B cell (primary cell): Measurements from ENCODE around the gene GRAP.

ENCODE experiments used
- EZH2 ChIP-seq: IDR thresholded peaks from 2 replicates; pipeline ENCODE4 v1.6.1; 2012; ENCODE audit warnings: borderline replicate concordance, low read depth, mild to moderate bottlenecking, moderate library complexity, low read length; ENCODE audit not compliant: insufficient read depth, poor library complexity, severe bottlenecking
- TF ChIP-seq, protein P1 (sequence below): fragments of 200-600 bp; IDR thresholded peaks from one replicate; pipeline ENCODE4 v1.8.0; 2022; ENCODE audit warnings: antibody characterized with exemption, mild to moderate bottlenecking

DNA sequence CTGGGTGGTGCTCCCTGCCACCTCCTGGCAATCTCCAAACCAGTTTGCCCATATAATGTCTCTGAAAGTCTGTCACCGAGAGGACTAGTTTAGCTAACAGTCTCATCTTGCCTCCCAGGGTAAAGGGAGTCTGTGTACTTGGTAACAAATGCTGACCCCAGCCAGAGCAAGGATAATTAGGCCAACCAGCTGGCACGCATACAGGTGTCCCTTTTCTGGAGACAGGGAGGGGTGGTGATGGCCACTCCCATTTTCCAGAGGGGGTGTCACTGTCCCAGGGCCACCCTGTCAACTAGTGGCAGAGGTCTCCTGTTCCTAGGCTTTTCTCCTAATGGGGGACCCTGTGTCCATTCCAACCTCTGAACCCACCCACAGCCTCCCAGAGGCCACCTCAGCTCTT is 50.3 kb downstream of the GRAP start:
- no peak for TF ChIP-seq EZH2
- TF ChIP-seq, protein P1, sequence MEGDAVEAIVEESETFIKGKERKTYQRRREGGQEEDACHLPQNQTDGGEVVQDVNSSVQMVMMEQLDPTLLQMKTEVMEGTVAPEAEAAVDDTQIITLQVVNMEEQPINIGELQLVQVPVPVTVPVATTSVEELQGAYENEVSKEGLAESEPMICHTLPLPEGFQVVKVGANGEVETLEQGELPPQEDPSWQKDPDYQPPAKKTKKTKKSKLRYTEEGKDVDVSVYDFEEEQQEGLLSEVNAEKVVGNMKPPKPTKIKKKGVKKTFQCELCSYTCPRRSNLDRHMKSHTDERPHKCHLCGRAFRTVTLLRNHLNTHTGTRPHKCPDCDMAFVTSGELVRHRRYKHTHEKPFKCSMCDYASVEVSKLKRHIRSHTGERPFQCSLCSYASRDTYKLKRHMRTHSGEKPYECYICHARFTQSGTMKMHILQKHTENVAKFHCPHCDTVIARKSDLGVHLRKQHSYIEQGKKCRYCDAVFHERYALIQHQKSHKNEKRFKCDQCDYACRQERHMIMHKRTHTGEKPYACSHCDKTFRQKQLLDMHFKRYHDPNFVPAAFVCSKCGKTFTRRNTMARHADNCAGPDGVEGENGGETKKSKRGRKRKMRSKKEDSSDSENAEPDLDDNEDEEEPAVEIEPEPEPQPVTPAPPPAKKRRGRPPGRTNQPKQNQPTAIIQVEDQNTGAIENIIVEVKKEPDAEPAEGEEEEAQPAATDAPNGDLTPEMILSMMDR: no peak
